ENCODE measurements around the gene RACGAP1.

GRCh38 chr12:49955899-49956662, 69.2 kb downstream of the RACGAP1 start:
- no peak for TF ChIP-seq CTCF (IDR thresholded peaks at IDR 0.05)
- no peak for TF ChIP-seq POLR2A (IDR thresholded peaks at IDR 0.05)
